GM12892 (cell line): ENCODE data around the gene RHAG.

Experiments used
- POLR2A ChIP-seq: IDR thresholded peaks from 2 replicates; pipeline ENCODE4 v1.6.1; 2011; ENCODE audit warnings: low read depth, low read length, control low read depth
- TAF1 ChIP-seq: IDR thresholded peaks from 2 replicates; pipeline ENCODE4 v1.6.1; 2011; ENCODE audit warnings: low read depth, mild to moderate bottlenecking, control low read depth, low read length, borderline replicate concordance

DNA sequence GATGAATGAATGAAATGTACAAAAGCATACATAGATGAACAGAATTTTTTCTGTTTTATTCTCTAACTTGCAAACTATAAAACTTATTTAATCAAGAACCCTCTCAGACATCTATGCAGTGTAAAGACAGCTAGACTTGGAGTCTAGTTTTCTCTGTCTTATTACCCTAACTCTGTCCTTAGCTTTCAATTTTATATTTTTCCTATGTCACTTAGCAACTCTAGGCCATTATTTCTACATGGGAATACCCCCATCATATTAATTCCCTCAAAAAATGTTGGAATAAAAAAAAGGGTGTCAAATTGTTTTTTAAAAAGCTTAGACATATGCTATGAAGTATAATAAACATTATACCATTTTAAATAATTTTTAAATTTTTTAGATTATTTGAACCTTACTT lies 1.2 kb downstream of the RHAG start:
- no peak for TF ChIP-seq POLR2A
- TF ChIP-seq TAF1: no peak
